H1 (cell line): ENCODE data around the gene NIPAL1. TPM values are rescaled to one million over a fixed set of nuclear protein-coding genes. Genes with fewer than 3 reads are reported as not detected.

ENCODE experiments used
- CTCF ChIA-PET: fragments of 300-600 bp; sonication (Branson Sonifier 250); formaldehyde crosslinking; loops from one replicate; lab custom pipeline; 2021; ENCODE audit not compliant: partially characterized antibody; lab: Charles Lee
- POLR2A ChIA-PET: fragments of 300-600 bp; sonication (Branson Sonifier 250); formaldehyde crosslinking; loops from one replicate; lab custom pipeline; 2021; ENCODE audit warnings: inconsistent platforms; ENCODE audit not compliant: partially characterized antibody; lab: Charles Lee
- DNase-seq, 2 experiments: peaks; one replicate each; pipeline versions ENCODE4 v3.0.0 to v3.0.0-alpha.2; 2010 to 2022; ENCODE audit warnings: low spot score in 2 of 2, low read depth in 1 of 2, mixed read lengths in 1 of 2
- FAIRE-seq: peaks from 2 replicates; lab custom pipeline; 2011; peaks lifted over from hg19 to GRCh38; lab: Jason Lieb, UNC
- H2AFZ ChIP-seq: 2 replicates; pipeline ENCODE4 v1.8.1; 2012; ENCODE audit warnings: low read length, inconsistent platforms
- H2AK5ac ChIP-seq: 2 replicates; pipeline ENCODE4 v1.6.1; 2013; ENCODE audit warnings: low read depth, low read length
- H2BK120ac ChIP-seq: replicated peaks from 2 replicates; pipeline ENCODE3; 2013; ENCODE audit warnings: low read depth, low read length, inconsistent platforms
- H2BK12ac ChIP-seq: 2 replicates; pipeline ENCODE4 v1.6.1; 2013; ENCODE audit warnings: low read depth, low read length
- H2BK15ac ChIP-seq: 2 replicates; pipeline ENCODE4 v1.6.1; 2013; ENCODE audit warnings: low read length
- H2BK20ac ChIP-seq: 2 replicates; pipeline ENCODE4 v1.6.1; 2013; ENCODE audit warnings: low read length
- H2BK5ac ChIP-seq: 2 replicates; pipeline ENCODE4 v1.6.1; 2013; ENCODE audit warnings: low read depth, low read length
- H3K14ac ChIP-seq: 2 replicates; pipeline ENCODE4 v1.6.1; 2013; ENCODE audit warnings: inconsistent platforms; ENCODE audit not compliant: insufficient read length
- H3K18ac ChIP-seq: 2 replicates; pipeline ENCODE4 v1.6.1; 2013; ENCODE audit warnings: low read length; ENCODE audit errors: extremely low read depth
- H3K23ac ChIP-seq: 2 replicates; pipeline ENCODE4 v1.6.1; 2013; ENCODE audit warnings: inconsistent platforms; ENCODE audit not compliant: insufficient read length
- H3K23me2 ChIP-seq: 2 replicates; pipeline ENCODE4 v1.6.1; 2013; ENCODE audit warnings: low read depth, low read length
- H3K27ac ChIP-seq: 2 replicates; pipeline ENCODE4 v1.6.1; 2011; ENCODE audit warnings: low read depth, low read length, inconsistent platforms
- H3K27me3 ChIP-seq, 4 experiments: replicated peaks in 1 of 4; 1 replicate in 1 of 4; 2 replicates in 3 of 4; pipeline versions ENCODE4 v1.6.1 to v1.8.1; 2011 to 2013; ENCODE audit warnings: low read length in 3 of 4, mild to moderate bottlenecking in 3 of 4, inconsistent platforms in 2 of 4, mixed read lengths in 2 of 4, moderate library complexity in 1 of 4; ENCODE audit not compliant: control insufficient read depth in 3 of 4, insufficient read depth in 3 of 4; ENCODE audit errors: extremely low read depth in 1 of 4
- H3K36me3 ChIP-seq, 4 experiments: 2 replicates each; pipeline versions ENCODE4 v1.6.1 to v1.8.1; 2011 to 2013; ENCODE audit warnings: mild to moderate bottlenecking in 4 of 4, low read length in 3 of 4, moderate library complexity in 2 of 4, control low read depth in 1 of 4, inconsistent platforms in 1 of 4; ENCODE audit not compliant: insufficient read depth in 4 of 4, control insufficient read depth in 2 of 4
- H3K4ac ChIP-seq: replicated peaks from 2 replicates; pipeline ENCODE3; 2013; ENCODE audit warnings: low read length, low read depth, mixed read lengths, inconsistent platforms; ENCODE audit not compliant: insufficient read length
- H3K4me1 ChIP-seq, 4 experiments: replicated peaks in 1 of 4; 1 replicate in 1 of 4; 2 replicates in 3 of 4; pipeline versions ENCODE4 v1.6.1 to v1.8.1; 2011 to 2013; ENCODE audit warnings: low read length in 3 of 4, inconsistent platforms in 2 of 4, mixed read lengths in 1 of 4; ENCODE audit not compliant: insufficient read depth in 4 of 4, control insufficient read depth in 3 of 4
- H3K4me2 ChIP-seq, 2 experiments: 2 replicates each; pipeline versions ENCODE4 v1.6.1 to v1.8.1; 2011 to 2013; ENCODE audit warnings: low read depth in 2 of 2, low read length in 2 of 2, control low read depth in 1 of 2, inconsistent platforms in 1 of 2, mild to moderate bottlenecking in 1 of 2; ENCODE audit not compliant: insufficient read depth in 1 of 2
- H3K4me3 ChIP-seq, 4 experiments: fragments of 200-600, 300-600 bp in 1 of 4; sonication (generic), shearing (Covaris generic), sonication (Bioruptor Twin) in 1 of 4; 2 replicates each; pipeline versions ENCODE4 v1.5.1 to v1.8.1; 2011 to 2016; ENCODE audit warnings: low read length in 4 of 4, low read depth in 3 of 4, control low read depth in 2 of 4, inconsistent platforms in 2 of 4, mild to moderate bottlenecking in 2 of 4, mixed read lengths in 1 of 4, moderate library complexity in 1 of 4; ENCODE audit not compliant: insufficient read depth in 2 of 4; ENCODE audit errors: extremely low read depth in 1 of 4
- H3K56ac ChIP-seq: replicated peaks from 2 replicates; pipeline ENCODE3; 2013; ENCODE audit warnings: low read depth, mild to moderate bottlenecking, mixed read lengths, low read length, inconsistent platforms; ENCODE audit not compliant: insufficient read length
- H3K79me1 ChIP-seq: 2 replicates; pipeline ENCODE4 v1.6.1; 2013; ENCODE audit warnings: low read depth, low read length, control low read depth
- H3K79me2 ChIP-seq, 2 experiments: 2 replicates each; pipeline versions ENCODE4 v1.6.1 to v1.8.1; 2012 to 2013; ENCODE audit warnings: low read length in 2 of 2, mild to moderate bottlenecking in 2 of 2, inconsistent platforms in 1 of 2; ENCODE audit not compliant: insufficient read depth in 2 of 2, control insufficient read depth in 1 of 2
- H3K9ac ChIP-seq, 4 experiments: replicated peaks in 1 of 4; 1 replicate in 1 of 4; 2 replicates in 3 of 4; pipeline versions ENCODE4 v1.6.1 to v1.8.1; 2011 to 2013; ENCODE audit warnings: low read depth in 3 of 4, low read length in 3 of 4, control low read depth in 2 of 4, mild to moderate bottlenecking in 2 of 4, moderate library complexity in 2 of 4, inconsistent platforms in 1 of 4; ENCODE audit errors: extremely low read depth in 1 of 4
- H3K9me3 ChIP-seq, 2 experiments: 2 replicates each; pipeline versions ENCODE4 v1.6.1 to v1.8.1; 2012 to 2013; ENCODE audit warnings: mild to moderate bottlenecking in 2 of 2, moderate library complexity in 2 of 2, control low read depth in 1 of 2, inconsistent platforms in 1 of 2, low read depth in 1 of 2, low read length in 1 of 2, mixed read lengths in 1 of 2; ENCODE audit not compliant: insufficient read depth in 2 of 2
- H4K20me1 ChIP-seq, 2 experiments: replicated peaks in 1 of 2; 2 replicates each; pipeline versions ENCODE3 to v1.8.1; 2011 to 2013; ENCODE audit warnings: inconsistent platforms in 2 of 2, low read length in 2 of 2, mild to moderate bottlenecking in 1 of 2; ENCODE audit not compliant: insufficient read depth in 2 of 2, control insufficient read depth in 1 of 2
- H4K5ac ChIP-seq: 2 replicates; pipeline ENCODE4 v1.6.1; 2013; ENCODE audit warnings: low read length, low read depth, mixed read lengths, inconsistent platforms; ENCODE audit not compliant: insufficient read length
- H4K8ac ChIP-seq: 2 replicates; pipeline ENCODE4 v1.8.0; 2013; ENCODE audit warnings: mild to moderate bottlenecking, moderate library complexity, low read length, inconsistent platforms; ENCODE audit not compliant: insufficient read depth; ENCODE audit errors: extremely low read depth
- H4K91ac ChIP-seq: replicated peaks from 2 replicates; pipeline ENCODE3; 2013; ENCODE audit warnings: low read length, mixed read lengths, inconsistent platforms; ENCODE audit not compliant: insufficient read length
- ATF3 ChIP-seq: IDR thresholded peaks from 2 replicates; pipeline ENCODE4 v1.6.1; 2011; ENCODE audit warnings: low read depth, mild to moderate bottlenecking, low read length; ENCODE audit not compliant: insufficient read depth
- BCL11A ChIP-seq, 2 experiments: IDR thresholded peaks; one replicate each; pipeline ENCODE4 v1.6.1; 2011; ENCODE audit warnings: low read depth in 2 of 2, low read length in 2 of 2, mild to moderate bottlenecking in 2 of 2
- CBX5 ChIP-seq: fragments of 300-800, 300-1000 bp; sonication (generic); IDR thresholded peaks from 2 replicates; pipeline ENCODE4 v1.7.1; 2016; ENCODE audit warnings: antibody characterized with exemption, low read length, low read depth
- JUN ChIP-seq: IDR thresholded peaks from 2 replicates; pipeline ENCODE4 v1.6.1; 2011; ENCODE audit warnings: low read depth, mild to moderate bottlenecking, improper control_type of control experiment, low read length
- KDM5A ChIP-seq: fragments of 200-600 bp; IDR thresholded peaks from 2 replicates; pipeline ENCODE4 v1.7.1; 2012; ENCODE audit warnings: mild to moderate bottlenecking, low read length, inconsistent platforms, mixed read lengths
- NRF1 ChIP-seq: IDR thresholded peaks from 2 replicates; pipeline ENCODE4 v1.6.1; 2011; ENCODE audit warnings: mild to moderate bottlenecking, low read depth, low read length, improper control_type of control experiment
- POLR2A ChIP-seq, 2 experiments: IDR thresholded peaks; 1 replicate in 1 of 2; 2 replicates in 1 of 2; pipeline ENCODE4 v1.6.1; 2011; ENCODE audit warnings: low read depth in 2 of 2, low read length in 2 of 2, mild to moderate bottlenecking in 2 of 2; ENCODE audit errors: control extremely low read depth in 1 of 2
- RAD21 ChIP-seq, 2 experiments: IDR thresholded peaks in 1 of 2; conservative IDR thresholded peaks in 1 of 2; 2 replicates each; pipeline ENCODE4 v1.6.1; 2011; ENCODE audit warnings: low read depth in 2 of 2, low read length in 2 of 2, improper control_type of control experiment in 1 of 2, inconsistent platforms in 1 of 2, mild to moderate bottlenecking in 1 of 2, moderate library complexity in 1 of 2
- SAP30 ChIP-seq: fragments of 300-600 bp; sonication (generic); IDR thresholded peaks from 2 replicates; pipeline ENCODE4 v1.7.1; 2012; ENCODE audit warnings: low read length, moderate library complexity, mild to moderate bottlenecking, inconsistent platforms; ENCODE audit not compliant: insufficient read depth, insufficient replicate concordance
- SIRT6 ChIP-seq: IDR thresholded peaks from one replicate; pipeline ENCODE4 v1.7.1; 2012; ENCODE audit warnings: low read length, inconsistent platforms
- SIX5 ChIP-seq: IDR thresholded peaks from 2 replicates; pipeline ENCODE4 v1.6.1; 2011; ENCODE audit warnings: mild to moderate bottlenecking, low read depth, low read length
- WGBS, 2 experiments: shearing (Covaris generic) in 1 of 2; methylation state at CpG; one replicate each; pipeline versions ENCODE4 v1.1.6 to v1.1.7; 2013 to 2015; ENCODE audit warnings: low lambda C conversion rate in 2 of 2, mixed read lengths in 2 of 2, inconsistent platforms in 1 of 2, low coverage in 1 of 2, missing lambda C conversion rate in 1 of 2; ENCODE audit not compliant: insufficient replicate concordance in 2 of 2, insufficient coverage in 1 of 2, insufficient read length in 1 of 2; ENCODE audit errors: extremely low coverage in 1 of 2, missing lambda C conversion rate in 1 of 2; 5-methylcytosine and 5-hydroxymethylcytosine counted together
- polyA plus RNA-seq, 7 experiments: library from polyadenylated mRNA; depleted of rRNA in 3 of 7; stranded (reverse) in 5 of 7; unstranded in 2 of 7; fragments of >200 nt in 5 of 7; fragments of 200-250 nt in 2 of 7; gene quantifications; 1 replicate in 5 of 7; 2 replicates in 1 of 7; 4 replicates in 1 of 7; pipeline versions ENCODE4 v1.2.1 to v1.2.3, GENCODE V29; 2011 to 2013; ENCODE audit warnings: missing spikeins in 2 of 7, mixed read lengths in 2 of 7
- total RNA-seq: library from RNA; stranded (reverse); fragmentation: NEBNext Ultra II Directional; extraction: Animal tissue kit (Norgen Biotek cat#: 25700); gene quantifications from 2 replicates; pipeline ENCODE4 v1.2.1, GENCODE V29; 2021

NIPAL1 gene
- total and polyA plus RNA-seq, 2 of the 8 experiments (the other 6 are each of a cell fraction or from before 2014, with no cell fraction given), result 1.4 to 4.9 TPM

DNA sequence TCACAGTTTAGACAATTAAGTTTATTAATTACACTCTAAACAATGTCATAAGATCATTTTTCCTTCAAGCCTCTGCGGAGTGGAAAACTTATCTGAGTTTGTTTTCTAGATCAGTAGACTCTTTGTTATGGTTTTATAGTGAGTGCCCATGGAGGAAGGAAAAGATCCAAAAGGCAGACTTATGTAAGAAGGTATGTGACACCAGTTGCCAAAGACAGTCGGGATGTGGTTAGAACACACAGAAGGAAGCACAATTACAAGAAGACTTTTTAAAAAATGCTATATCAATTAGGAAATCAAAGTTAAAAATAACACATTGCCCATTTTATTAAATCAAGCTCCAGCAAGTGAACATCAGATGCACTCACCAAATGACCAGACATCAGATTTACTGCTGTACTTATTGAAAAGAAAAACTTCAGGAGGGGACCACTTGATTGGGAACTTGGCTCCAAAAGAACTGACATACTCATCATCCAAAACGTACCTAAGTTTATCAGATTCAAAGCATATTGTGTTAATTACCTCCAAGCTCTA lies 57.1 kb downstream of the NIPAL1 start:
- H3K4me3 ChIP-seq, result no peak overlapping the region
- H4K8ac ChIP-seq, result no peak overlapping the region
- no peak overlapping the region; a peak in 1 of 7 replicates for H3K9ac ChIP-seq
- H4K5ac ChIP-seq, result no peak overlapping the region
- no peak overlapping the region for H2BK15ac ChIP-seq
- TF ChIP-seq POLR2A (IDR thresholded peaks at IDR 0.05; ENCODE audit: control extremely low read depth in 1 of 2, low read depth in 2 of 2, low read length in 2 of 2) (no peak), JUN (no peak), SIRT6 (no peak), SIX5 (no peak), KDM5A (no peak), CBX5 (no peak), NRF1 (no peak), ATF3 (no peak), SAP30 (no peak), RAD21 (IDR thresholded peaks at IDR 0.05 in 1 of 2, conservative IDR thresholded peaks at IDR 0.05 in 1 of 2; ENCODE audit: low read depth in 2 of 2, low read length in 2 of 2) (no peak), BCL11A (IDR thresholded peaks at IDR 0.05; ENCODE audit: low read depth in 2 of 2, low read length in 2 of 2) (no peak)
- ChIA-PET POLR2A (no interaction called here), CTCF (interaction anchor here (0.9 kb wide), 1 partner anchor 40 kb away, joined by 3 read pairs; no protein-coding TSS in a partner anchor)
- H2BK120ac ChIP-seq, result no peak overlapping the region
- FAIRE-seq (no peak), DNase-seq (no peak)
- H3K4me1 ChIP-seq, result no peaks in the 10 kb centered on the region
- no peak overlapping the region for H3K56ac ChIP-seq
- no peaks in the 10 kb centered on the region for H3K36me3 ChIP-seq
- no peak overlapping the region for H2BK5ac ChIP-seq
- H2BK12ac ChIP-seq, result no peak overlapping the region
- no peak overlapping the region for H2AFZ ChIP-seq
- no peaks in the 10 kb centered on the region for H3K23me2 ChIP-seq
- no peaks in the 10 kb centered on the region for H3K9me3 ChIP-seq
- H3K79me1 ChIP-seq, result no peaks in the 10 kb centered on the region
- no peak overlapping the region for H3K14ac ChIP-seq
- no peak overlapping the region for H3K4me2 ChIP-seq
- H3K27ac ChIP-seq, result no peak overlapping the region
- H2AK5ac ChIP-seq, result no peak overlapping the region
- H3K18ac ChIP-seq, result no peak overlapping the region
- WGBS, 2 experiments, result 81% methylated on average over 3 of the region's 3 CpGs; no CpG with 5 or more reads in 1 of the 2 experiments
- H3K27me3 ChIP-seq, result no peaks in the 10 kb centered on the region
- no peak overlapping the region for H2BK20ac ChIP-seq
- no peak overlapping the region for H3K23ac ChIP-seq
- H4K91ac ChIP-seq, result no peak overlapping the region
- H3K79me2 ChIP-seq, result no peaks in the 10 kb centered on the region
- H4K20me1 ChIP-seq, result no peaks in the 10 kb centered on the region
- no peak overlapping the region for H3K4ac ChIP-seq
